ENCODE results near the gene MTERF2.

GRCh38 chr12:107033758-107034739, 47.1 kb upstream of the MTERF2 start:
- TF ChIP-seq POLR2A (IDR thresholded peaks at IDR 0.05), result no peak
- TF ChIP-seq CTCF (IDR thresholded peaks at IDR 0.05), result no peak
